ENCODE measurements around the gene TMEM30B.

- no peak for TF ChIP-seq FOXA1 (IDR thresholded peaks at IDR 0.05)
- TF ChIP-seq FOXA1 (CRISPR knock-in tag; IDR thresholded peaks at IDR 0.05) = no peak
- TF ChIP-seq, protein P1, sequence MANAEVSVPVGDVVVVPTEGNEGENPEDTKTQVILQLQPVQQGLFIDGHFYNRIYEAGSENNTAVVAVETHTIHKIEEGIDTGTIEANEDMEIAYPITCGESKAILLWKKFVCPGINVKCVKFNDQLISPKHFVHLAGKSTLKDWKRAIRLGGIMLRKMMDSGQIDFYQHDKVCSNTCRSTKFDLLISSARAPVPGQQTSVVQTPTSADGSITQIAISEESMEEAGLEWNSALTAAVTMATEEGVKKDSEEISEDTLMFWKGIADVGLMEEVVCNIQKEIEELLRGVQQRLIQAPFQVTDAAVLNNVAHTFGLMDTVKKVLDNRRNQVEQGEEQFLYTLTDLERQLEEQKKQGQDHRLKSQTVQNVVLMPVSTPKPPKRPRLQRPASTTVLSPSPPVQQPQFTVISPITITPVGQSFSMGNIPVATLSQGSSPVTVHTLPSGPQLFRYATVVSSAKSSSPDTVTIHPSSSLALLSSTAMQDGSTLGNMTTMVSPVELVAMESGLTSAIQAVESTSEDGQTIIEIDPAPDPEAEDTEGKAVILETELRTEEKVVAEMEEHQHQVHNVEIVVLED (CRISPR knock-in tag; IDR thresholded peaks at IDR 0.05; ENCODE audit: borderline replicate concordance) = no peak
- TF ChIP-seq ZC3H4 (CRISPR knock-in tag; IDR thresholded peaks at IDR 0.05; ENCODE audit: borderline replicate concordance) = no peak
- no peak for TF ChIP-seq PRPF4 (IDR thresholded peaks at IDR 0.05; ENCODE audit: low read depth, low read length, poor library complexity, severe bottlenecking)
- no peak for TF ChIP-seq PHF20 (CRISPR knock-in tag; IDR thresholded peaks at IDR 0.05)
- TF ChIP-seq TCF7L2 (IDR thresholded peaks at IDR 0.05; ENCODE audit: low read depth, low read length) = no peak
- TF ChIP-seq, protein P2, sequence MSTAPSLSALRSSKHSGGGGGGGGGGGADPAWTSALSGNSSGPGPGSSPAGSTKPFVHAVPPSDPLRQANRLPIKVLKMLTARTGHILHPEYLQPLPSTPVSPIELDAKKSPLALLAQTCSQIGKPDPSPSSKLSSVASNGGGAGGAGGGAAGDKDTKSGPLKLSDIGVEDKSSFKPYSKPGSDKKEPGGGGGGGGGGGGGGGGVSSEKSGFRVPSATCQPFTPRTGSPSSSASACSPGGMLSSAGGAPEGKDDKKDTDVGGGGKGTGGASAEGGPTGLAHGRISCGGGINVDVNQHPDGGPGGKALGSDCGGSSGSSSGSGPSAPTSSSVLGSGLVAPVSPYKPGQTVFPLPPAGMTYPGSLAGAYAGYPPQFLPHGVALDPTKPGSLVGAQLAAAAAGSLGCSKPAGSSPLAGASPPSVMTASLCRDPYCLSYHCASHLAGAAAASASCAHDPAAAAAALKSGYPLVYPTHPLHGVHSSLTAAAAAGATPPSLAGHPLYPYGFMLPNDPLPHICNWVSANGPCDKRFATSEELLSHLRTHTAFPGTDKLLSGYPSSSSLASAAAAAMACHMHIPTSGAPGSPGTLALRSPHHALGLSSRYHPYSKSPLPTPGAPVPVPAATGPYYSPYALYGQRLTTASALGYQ (CRISPR knock-in tag; IDR thresholded peaks at IDR 0.05) = no peak
These were observed 37.9 kb upstream of the TMEM30B start for GRCh38 chr14:61319086-61319485.

All from HepG2 (cell line).